Heart right ventricle (tissue), 16 donors: ENCODE measurements around the gene SEMA5A. TPM values are rescaled to one million over a fixed set of nuclear protein-coding genes. Genes with fewer than 3 reads are reported as not detected.

ENCODE experiments used
- ATAC-seq, 8 donors: fragments of 200-7000 bp; cut with Tn5 transposase; one replicate each; pipeline ENCODE4 v1.9.1; 2020; ENCODE audit warnings: mild to moderate bottlenecking in 8 of 8, moderate library complexity in 8 of 8, moderate number of reproducible peaks in 1 of 8
- DNase-seq, 2 donors: peaks; one replicate each; pipeline ENCODE4 v3.0.0-alpha.2; 2020
- H3K27ac ChIP-seq, 10 donors: fragments of 200-600 bp; sonication (generic) in 2 of 10; one replicate each; pipeline versions ENCODE4 v1.5.0 to v1.8.0; 2020 to 2022; ENCODE audit warnings: mild to moderate bottlenecking in 3 of 10
- H3K27me3 ChIP-seq, 7 donors: fragments of 200-600 bp; one replicate each; pipeline ENCODE4 v1.8.0; 2021 to 2022; ENCODE audit warnings: mild to moderate bottlenecking in 2 of 7
- H3K36me3 ChIP-seq, 9 donors: fragments of 200-600 bp; sonication (generic) in 1 of 9; one replicate each; pipeline versions ENCODE4 v1.5.0 to v1.8.0; 2020 to 2022; ENCODE audit warnings: mild to moderate bottlenecking in 2 of 9
- H3K4me1 ChIP-seq, 9 donors: fragments of 200-600 bp; sonication (generic) in 1 of 9; one replicate each; pipeline versions ENCODE4 v1.5.0 to v1.8.0; 2020 to 2022; ENCODE audit warnings: mild to moderate bottlenecking in 4 of 9
- H3K4me3 ChIP-seq, 10 donors: fragments of 200-600 bp; sonication (generic) in 2 of 10; one replicate each; pipeline versions ENCODE4 v1.5.0 to v1.8.0; 2020 to 2022; ENCODE audit warnings: mild to moderate bottlenecking in 7 of 10, moderate library complexity in 2 of 10
- H3K9me3 ChIP-seq, 11 donors: fragments of 200-600 bp in 10 of 11; sonication (generic) in 2 of 11; one replicate each; pipeline versions ENCODE4 v1.5.0 to v1.8.0; 2013 to 2022; ENCODE audit warnings: mild to moderate bottlenecking in 2 of 11, control low read depth in 1 of 11, moderate library complexity in 1 of 11
- CTCF ChIP-seq, 9 donors: fragments of 200-600 bp; sonication (generic) in 2 of 9; IDR thresholded peaks; one replicate each; pipeline versions ENCODE4 v1.5.0 to v1.8.0; 2021 to 2022; ENCODE audit warnings: antibody characterized with exemption in 9 of 9, mild to moderate bottlenecking in 5 of 9, moderate library complexity in 1 of 9
- WGBS, 2 donors: extraction: QIAGEN DNeasy Blood & Tissue Kit; methylation state at CpG; one replicate each; pipeline ENCODE4 v1.1.7; 2013; ENCODE audit warnings: inconsistent platforms in 1 of 2; 5-methylcytosine and 5-hydroxymethylcytosine counted together
- intact Hi-C, 10 donors: fragments of 100-400 bp; cut with DNase I; formaldehyde crosslinking; loops; one replicate each; pipeline versions ENCODE4 v1.11.1 to v1.14.2; 2022
- polyA plus RNA-seq, 2 donors: library from polyadenylated mRNA; stranded (reverse); fragments of 200-250 nt; gene quantifications; one replicate each; pipeline ENCODE4 v1.2.3, GENCODE V29; 2013
- total RNA-seq, 10 donors: library from RNA; stranded (reverse); fragmentation: NEBNext Ultra II Directional in 3 of 10; extraction: Animal tissue kit (Norgen Biotek cat#: 25700) in 3 of 10; gene quantifications; one replicate each; pipeline versions ENCODE4 v1.2.1 to v1.2.4, GENCODE V29; 2021 to 2023
- donor health status: Arrhythmogenic right ventricular cardiomyopathy.
- donor health status: ischemic (EF 13 %, LVEDD 7.1; RV severe dilation, severe dysfunction).
- donor health status: healthy with polysubstance abuse.
- donor health status: DM: no; HTN: yes; CAD: no.
- donor health status: DM: no; HTN: no; CAD: no.
- donor health status: ischemic (EF 25% LVEDD 6.9; RV normal size, moderate dysfunction).
- donor health status: ischemic (EF 25% LVEDD 5.7; RV mildly dilated, moderate dysfunction).
- donor health status: healthy.
- donor health status: DM: yes; HTN: yes; CAD: no.
- donor health status: Ischemic cardiomyopathy.
- donor health status: ischemic (EF 35%, LVEDD 5.7; RV mildly dilated, moderate dysfunction).
- donor health status: nonischemic (EF 11% LVEDD 7.7; RV severe dilation, severe dysfunction).
- donor health status: DM: yes; HTN: yes; CAD: no.
- donor health status: PGD.
- donor health status: ischemic (EF 29% LVEDD 5.4; RV normal size, mild dysfunction).
- donor health status: nonischemic (EF 23%, LVEDD 6.1; RV moderate dilation, normal function).

SEMA5A gene
- total and polyA plus RNA-seq, 12 donors, result 1.9 to 71.5 (median 48.0) TPM

- no peak for ATAC-seq
- no peak for TF ChIP-seq CTCF (IDR thresholded peaks at IDR 0.05)
- no peak overlapping the region for H3K27ac ChIP-seq
- no peaks in the 10 kb centered on the region for H3K36me3 ChIP-seq
- H3K9me3 ChIP-seq, result no peaks in the 10 kb centered on the region
- DNase-seq, result no peak
- no peaks in the 10 kb centered on the region for H3K27me3 ChIP-seq
- H3K4me3 ChIP-seq, result no peak overlapping the region
- H3K4me1 ChIP-seq, result peaks cover 0 to 5% (median 0%) of the 10 kb centered on the region in 9 donors
- intact Hi-C loops, result no loop called here
Measured at GRCh38 chr5:9239071-9239470, 306.8 kb downstream of the SEMA5A start.

GRCh38 chr5:9233712-9234111, 312.2 kb downstream of the SEMA5A start:
- no peak for ATAC-seq
- no peak for DNase-seq
- intact Hi-C loops, result no loop called here

GRCh38 chr5:9233035-9233434, 312.8 kb downstream of the SEMA5A start:
- 50 to 63% methylated on average over 2 of the region's 2 CpGs for WGBS, 2 donors
- ATAC-seq, result no peak
- Histone ChIP-seq H3K9me3 (no peaks in the 10 kb centered on the region), H3K36me3 (no peaks in the 10 kb centered on the region), H3K27ac (no peak overlapping the region), H3K4me3 (no peak overlapping the region), H3K27me3 (no peaks in the 10 kb centered on the region), H3K4me1 (peaks cover 0 to 10% (median 0%) of the 10 kb centered on the region in 9 donors)
- TF ChIP-seq CTCF (IDR thresholded peaks at IDR 0.05), result no peak
- DNase-seq, result no peak
- intact Hi-C loops, result no loop called here

More at GRCh38 chr5:9233712-9234111, 312.2 kb downstream of the SEMA5A start:
- no peaks in the 10 kb centered on the region for H3K27me3 ChIP-seq
- peaks cover 0 to 10% (median 0%) of the 10 kb centered on the region in 9 donors for H3K4me1 ChIP-seq
- no peaks in the 10 kb centered on the region for H3K9me3 ChIP-seq
- no peak for TF ChIP-seq CTCF (IDR thresholded peaks at IDR 0.05)
- H3K36me3 ChIP-seq, result no peaks in the 10 kb centered on the region
- H3K4me3 ChIP-seq, result no peak overlapping the region
- no peak overlapping the region for H3K27ac ChIP-seq

- ATAC-seq, result peak in 2 of 8 donors; percentile 65 to 80
Measured at GRCh38 chr5:9231842-9232241, 314.0 kb downstream of the SEMA5A start.

More at GRCh38 chr5:9231842-9232241, 314.0 kb downstream of the SEMA5A start:
- no peaks in the 10 kb centered on the region for H3K27me3 ChIP-seq
- no peak overlapping the region for H3K4me3 ChIP-seq
- no peak for DNase-seq
- peaks cover 0 to 10% (median 0%) of the 10 kb centered on the region in 9 donors for H3K4me1 ChIP-seq
- H3K9me3 ChIP-seq, result no peaks in the 10 kb centered on the region
- TF ChIP-seq CTCF (IDR thresholded peaks at IDR 0.05), result no peak
- intact Hi-C loops, result no loop called here
- WGBS, 2 donors, result 56 to 65% methylated on average over 2 of the region's 2 CpGs
- H3K27ac ChIP-seq, result no peak overlapping the region
- no peaks in the 10 kb centered on the region for H3K36me3 ChIP-seq
